HAP-1 (cell line): Measurements from ENCODE around the gene TARM1.

ENCODE experiments used
- DNase-seq, 2 experiments: peaks; one replicate each; pipeline ENCODE4 v3.0.0-alpha.2; 2016 to 2020; ENCODE audit warnings: low spot score in 2 of 2
- H3K27me3 ChIP-seq: fragments of 250-450 bp; sonication (Bioruptor Pico); 2 replicates; pipeline ENCODE4 v1.5.1; 2020; ENCODE audit warnings: low read depth, mild to moderate bottlenecking, moderate library complexity
- H3K36me3 ChIP-seq: fragments of 250-450 bp; sonication (Bioruptor Pico); replicated peaks from 2 replicates; pipeline ENCODE4 v1.5.1; 2020; ENCODE audit warnings: mild to moderate bottlenecking
- H3K4me1 ChIP-seq: fragments of 250-450 bp; sonication (Bioruptor Pico); 2 replicates; pipeline ENCODE4 v1.5.1; 2020; ENCODE audit warnings: mild to moderate bottlenecking
- H3K4me3 ChIP-seq: fragments of 250-450 bp; sonication (Bioruptor Pico); 2 replicates; pipeline ENCODE4 v1.5.1; 2020; ENCODE audit warnings: mild to moderate bottlenecking, moderate library complexity
- H3K9me3 ChIP-seq: fragments of 250-450 bp; sonication (Bioruptor Pico); 2 replicates; pipeline ENCODE4 v1.5.1; 2020; ENCODE audit warnings: mild to moderate bottlenecking, moderate library complexity
- in situ Hi-C: fragments of 300-500 bp; cut with MboI; formaldehyde crosslinking; loops from 3 replicates; pipeline ENCODE4 v1.14.3; 2020; ENCODE audit warnings: low sequenced_read_pairs, inconsistent platforms, mixed read lengths

The TARM1 gene

DNA sequence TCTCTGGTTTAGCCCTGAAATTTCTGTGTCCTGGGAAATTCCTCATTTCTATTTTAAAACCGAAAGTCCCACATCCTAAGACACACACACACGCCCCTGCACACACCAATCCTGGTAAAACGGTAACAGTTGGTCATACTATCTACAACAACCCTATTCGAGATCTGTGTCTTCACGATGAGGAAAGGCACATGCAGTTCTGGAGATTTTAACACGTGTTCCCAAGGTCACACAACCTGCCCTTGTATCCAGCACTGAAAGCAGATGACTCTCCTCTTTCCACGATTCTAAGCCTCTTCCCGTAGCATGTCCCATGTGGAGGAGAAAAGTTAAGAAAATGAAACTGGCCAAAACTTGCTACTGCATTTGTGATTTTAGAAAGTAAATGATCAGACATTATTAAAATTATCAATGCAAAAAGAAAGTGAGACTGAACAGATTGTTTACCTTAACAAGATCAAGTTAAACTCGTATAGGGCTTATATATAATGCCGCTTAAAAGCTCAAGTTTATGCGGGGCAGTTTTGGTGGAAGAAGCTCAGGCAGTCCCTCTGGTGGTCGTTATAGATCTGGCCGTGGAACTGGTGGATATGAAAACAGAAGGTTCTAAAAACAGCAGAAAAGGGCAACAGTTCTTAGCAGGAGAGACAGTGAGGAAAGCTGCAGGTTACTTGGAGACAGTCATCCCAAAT, 50.1 kb downstream of the TARM1 start:
- no peaks in the 10 kb centered on the region for H3K36me3 ChIP-seq
- peak; percentile 11 to 39 for DNase-seq
- H3K27me3 ChIP-seq, result no peaks in the 10 kb centered on the region
- H3K4me1 ChIP-seq, result no peaks in the 10 kb centered on the region
- in situ Hi-C loops, result no loop called here
- no peak overlapping the region for H3K4me3 ChIP-seq
- no peaks in the 10 kb centered on the region for H3K9me3 ChIP-seq

DNA sequence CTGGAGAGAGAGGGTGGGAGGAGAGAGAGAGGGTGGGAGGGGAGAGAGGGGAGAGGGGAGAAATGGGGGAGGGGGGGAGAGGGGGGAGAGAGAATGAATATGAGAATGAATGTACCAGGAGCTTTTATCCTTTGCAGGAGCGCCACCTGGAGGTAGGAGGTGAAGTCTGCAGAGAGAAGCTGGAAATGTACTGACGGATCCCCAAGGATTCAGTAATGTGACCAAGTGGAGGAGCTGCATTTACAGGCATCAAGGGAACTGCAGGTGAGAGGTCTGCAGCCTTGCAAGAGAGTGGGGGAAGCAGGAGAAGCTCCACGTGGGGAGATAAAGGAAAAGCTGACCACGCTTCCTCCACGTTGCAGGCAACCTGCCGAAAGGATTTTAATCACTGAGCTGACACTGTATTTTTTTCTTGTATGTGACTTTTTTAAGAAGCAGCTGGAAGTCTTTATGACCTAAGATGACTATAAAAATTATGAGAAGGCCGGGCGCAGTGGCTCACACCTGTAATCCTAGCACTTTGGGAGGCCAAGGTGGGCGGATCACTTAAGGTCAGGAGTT, 51.2 kb downstream of the TARM1 start:
- Histone ChIP-seq H3K4me3 (no peak overlapping the region), H3K27me3 (no peaks in the 10 kb centered on the region), H3K36me3 (no peaks in the 10 kb centered on the region), H3K4me1 (no peaks in the 10 kb centered on the region), H3K9me3 (no peaks in the 10 kb centered on the region)
- DNase-seq, result peak; percentile 49 to 79
- in situ Hi-C loops, result no loop called here

DNA sequence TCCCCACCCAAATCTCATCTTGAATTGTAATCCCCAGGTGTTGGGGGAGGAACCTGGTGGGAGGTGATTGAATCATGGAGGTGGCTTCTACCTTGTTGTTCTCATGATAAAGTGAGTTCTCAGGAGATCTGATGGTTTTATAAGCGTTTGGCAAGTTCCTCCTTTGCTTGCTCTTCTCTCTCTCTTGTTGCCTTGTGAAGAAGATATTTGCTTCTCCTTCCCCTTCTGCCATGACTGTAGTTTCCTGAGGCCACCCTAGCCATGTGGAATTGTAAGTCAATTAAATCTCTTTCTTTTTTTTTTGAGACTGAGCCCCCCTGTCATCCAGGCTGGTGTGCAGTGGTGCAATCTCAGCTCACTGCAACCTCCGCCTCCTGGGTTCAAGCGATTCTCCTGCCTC, 51.9 kb downstream of the TARM1 start:
- Histone ChIP-seq H3K4me1 (no peaks in the 10 kb centered on the region), H3K4me3 (no peak overlapping the region), H3K36me3 (no peaks in the 10 kb centered on the region), H3K27me3 (no peaks in the 10 kb centered on the region), H3K9me3 (no peaks in the 10 kb centered on the region)
- no peak for DNase-seq
- in situ Hi-C loops, result no loop called here

DNA sequence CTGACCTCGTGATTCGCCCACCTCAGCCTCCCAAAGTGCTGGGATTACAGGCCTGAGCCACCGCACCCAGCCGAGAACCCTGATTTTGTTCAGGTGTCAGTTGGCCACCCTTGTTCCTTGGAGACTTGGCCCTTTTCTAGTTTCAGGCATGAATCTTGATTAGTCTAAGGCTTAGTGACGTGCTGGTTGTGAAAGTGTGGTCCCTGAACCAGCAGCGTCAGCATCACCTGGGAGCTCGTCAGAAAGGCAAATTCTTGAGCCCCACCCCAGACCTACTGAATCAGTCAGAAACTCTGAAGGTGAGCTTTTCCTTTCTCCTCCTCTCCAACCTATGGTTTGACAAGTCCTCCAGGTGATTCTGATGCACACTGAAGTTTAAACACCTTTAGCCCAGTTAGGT, 54.5 kb downstream of the TARM1 start:
- no peaks in the 10 kb centered on the region for H3K4me1 ChIP-seq
- H3K27me3 ChIP-seq, result no peaks in the 10 kb centered on the region
- in situ Hi-C loops, result no loop called here

DNA sequence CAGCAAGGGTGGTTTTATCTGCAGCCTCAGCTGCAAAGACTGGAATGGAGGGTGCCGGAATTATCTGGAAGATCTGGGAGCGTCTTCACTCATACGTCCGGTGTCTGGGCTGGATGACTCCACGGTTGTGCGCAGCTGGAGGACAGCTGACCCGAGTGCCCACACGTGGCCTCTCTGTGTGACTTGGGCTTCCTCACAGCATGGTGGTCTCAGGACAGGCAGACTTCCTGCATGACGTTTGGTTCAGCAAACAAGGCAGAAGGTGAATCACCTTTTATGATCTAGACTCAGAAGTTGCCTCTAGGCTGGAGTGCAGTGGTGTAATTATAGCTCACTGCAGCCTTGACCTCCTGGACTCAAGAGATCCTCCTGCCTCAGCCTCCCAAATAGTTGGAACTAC, 56.5 kb downstream of the TARM1 start:
- in situ Hi-C loops, result loop anchor here (5.0 kb wide), 1 partner anchor 182 kb away; no protein-coding TSS in a partner anchor
- Histone ChIP-seq H3K9me3 (no peaks in the 10 kb centered on the region), H3K27me3 (no peaks in the 10 kb centered on the region)

More for the DNA sequence above, 54.5 kb downstream of the TARM1 start:
- H3K36me3 ChIP-seq, result no peaks in the 10 kb centered on the region
- H3K9me3 ChIP-seq, result no peaks in the 10 kb centered on the region
- H3K4me3 ChIP-seq, result no peak overlapping the region
- no peak for DNase-seq

DNA sequence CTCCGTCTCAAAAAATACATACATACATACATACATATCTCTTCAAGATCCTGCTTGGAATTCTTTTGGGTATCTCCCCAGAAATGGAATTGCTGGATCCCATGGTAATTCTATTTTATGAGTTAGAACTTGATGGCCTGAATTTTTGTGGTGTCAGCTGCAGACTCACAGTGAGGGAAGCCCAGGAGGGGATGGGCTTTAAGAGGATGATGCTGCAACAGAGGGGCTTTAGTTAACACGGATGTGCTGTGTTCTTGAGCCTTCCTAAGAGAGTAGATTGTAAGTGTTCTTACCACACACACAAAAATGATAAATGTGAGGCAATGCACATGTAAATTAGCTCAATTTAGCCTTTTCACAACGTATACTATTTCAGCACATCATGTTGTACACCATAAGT, 58.0 kb downstream of the TARM1 start:
- no peak for DNase-seq
- Histone ChIP-seq H3K4me1 (no peaks in the 10 kb centered on the region), H3K27me3 (no peaks in the 10 kb centered on the region), H3K9me3 (no peaks in the 10 kb centered on the region), H3K36me3 (no peaks in the 10 kb centered on the region), H3K4me3 (no peak overlapping the region)
- in situ Hi-C loops, result loop anchor here (5.0 kb wide), 1 partner anchor 181 kb away; no protein-coding TSS in a partner anchor

More for the DNA sequence above, 56.5 kb downstream of the TARM1 start:
- Histone ChIP-seq H3K4me3 (no peak overlapping the region), H3K4me1 (no peaks in the 10 kb centered on the region), H3K36me3 (no peaks in the 10 kb centered on the region)
- DNase-seq, result no peak

- H3K4me1 ChIP-seq, result no peaks in the 10 kb centered on the region
- H3K36me3 ChIP-seq, result no peaks in the 10 kb centered on the region
- H3K9me3 ChIP-seq, result no peaks in the 10 kb centered on the region
- in situ Hi-C loops, result loop anchor here (5.0 kb wide), 1 partner anchor 180 kb away; no protein-coding TSS in a partner anchor
- H3K27me3 ChIP-seq, result no peaks in the 10 kb centered on the region
- no peak for DNase-seq
- no peak overlapping the region for H3K4me3 ChIP-seq
Measured at GRCh38 chr19:54021932-54022331, 59.2 kb downstream of the TARM1 start.

GRCh38 chr19:54021363-54021762, 59.8 kb downstream of the TARM1 start:
- Histone ChIP-seq H3K9me3 (no peaks in the 10 kb centered on the region), H3K4me3 (no peak overlapping the region), H3K27me3 (no peaks in the 10 kb centered on the region), H3K4me1 (no peaks in the 10 kb centered on the region), H3K36me3 (no peaks in the 10 kb centered on the region)
- DNase-seq, result no peak
- in situ Hi-C loops, result loop anchor here (5.0 kb wide), 1 partner anchor 179 kb away; no protein-coding TSS in a partner anchor
